NCI-H1694 treated with DMSO at 0.1 percent for 48 hours (cell line): Measurements from ENCODE around the gene USP48.

Experiments used
- DNase-seq: peaks from one replicate; lab custom pipeline; 2025; lab: John Stamatoyannopoulos, UW

Gene USP48

GRCh38 chr1:21749109-21749508, 33.8 kb downstream of the USP48 start:
- DNase-seq: peak; percentile 62

DNA sequence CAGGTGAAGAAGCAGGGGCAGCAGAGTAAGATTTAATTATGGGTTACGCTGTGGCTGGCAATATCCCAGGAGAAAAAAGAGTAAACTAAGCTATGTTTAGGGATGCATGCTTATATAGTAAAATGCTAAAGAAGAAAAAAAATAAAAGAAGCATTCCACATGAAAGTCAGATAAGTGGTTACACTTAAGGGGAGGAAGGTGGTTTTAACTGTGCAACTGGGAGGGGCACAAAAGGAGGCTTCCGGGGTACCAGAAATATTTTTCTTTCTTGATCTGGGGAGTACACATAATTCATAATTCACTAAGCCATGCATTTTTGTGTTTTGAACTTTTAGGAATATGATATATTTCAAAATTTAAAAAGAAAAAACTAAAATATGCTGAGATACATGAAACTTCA, 39.5 kb downstream of the USP48 start:
- no peak for DNase-seq

DNA sequence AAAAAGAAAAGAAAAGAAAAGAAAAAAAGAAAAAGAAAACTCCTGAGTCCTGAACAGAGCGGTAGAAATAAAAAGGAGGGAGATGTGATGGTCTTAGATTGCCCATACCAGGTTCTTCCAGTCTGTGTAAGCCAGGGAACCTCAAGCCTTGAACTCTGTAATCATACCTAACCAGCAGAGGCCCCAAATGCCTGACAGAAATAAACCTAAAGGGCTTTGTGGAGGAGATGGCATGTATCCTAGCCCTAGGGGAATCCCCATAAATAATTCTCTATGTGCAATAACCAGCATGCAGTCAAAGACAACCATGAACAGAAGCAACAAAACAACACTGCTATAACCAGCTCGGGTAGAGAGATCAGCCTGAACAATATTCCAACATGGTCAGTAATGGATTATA, 40.4 kb downstream of the USP48 start:
- DNase-seq: no peak

- DNase-seq: no peak
These were observed 41.7 kb downstream of the USP48 start for GRCh38 chr1:21741206-21741605.

DNA sequence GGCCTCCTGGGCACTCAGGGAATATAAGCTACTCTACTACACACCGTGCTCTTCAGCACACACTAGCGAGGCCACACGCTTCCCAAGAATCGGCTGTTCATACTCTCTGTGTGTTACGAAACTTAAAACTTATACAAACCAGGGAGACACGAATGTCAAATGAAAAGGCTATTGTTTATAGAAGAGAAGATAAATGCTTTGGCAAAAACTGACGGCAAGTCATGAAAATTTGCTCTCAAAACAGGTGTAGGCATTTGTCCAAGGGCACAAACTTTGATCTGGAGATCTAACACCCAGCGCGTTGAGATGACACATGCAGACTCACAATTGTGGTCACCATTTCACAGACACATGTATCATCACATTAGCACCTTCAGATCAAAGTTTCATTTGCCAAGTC, 46.1 kb downstream of the USP48 start:
- DNase-seq: no peak

GRCh38 chr1:21736011-21736410, 46.9 kb downstream of the USP48 start:
- DNase-seq: no peak

DNA sequence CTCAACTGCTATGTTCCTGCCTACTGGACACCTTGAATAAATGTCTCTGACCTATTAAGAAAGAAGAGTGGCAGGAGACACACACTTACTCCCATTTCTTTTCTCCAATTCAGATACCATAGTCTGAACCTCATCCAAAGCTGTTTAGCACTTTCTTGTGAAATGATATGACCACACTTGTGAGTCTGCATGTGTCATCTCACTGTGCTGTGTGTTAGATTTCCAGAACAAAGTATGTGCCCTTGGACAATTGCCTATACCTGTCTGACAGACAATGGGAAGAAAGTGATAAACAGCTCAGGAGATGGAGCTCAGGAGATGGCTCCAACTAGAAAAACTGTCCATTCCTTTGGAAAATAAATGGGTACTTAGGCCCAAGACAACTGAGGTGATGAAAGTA, 48.4 kb downstream of the USP48 start:
- DNase-seq: no peak

GRCh38 chr1:21732664-21733063, 50.3 kb downstream of the USP48 start:
- DNase-seq: no peak

- no peak for DNase-seq
These were observed 57.1 kb downstream of the USP48 start for GRCh38 chr1:21725748-21726392.

DNA sequence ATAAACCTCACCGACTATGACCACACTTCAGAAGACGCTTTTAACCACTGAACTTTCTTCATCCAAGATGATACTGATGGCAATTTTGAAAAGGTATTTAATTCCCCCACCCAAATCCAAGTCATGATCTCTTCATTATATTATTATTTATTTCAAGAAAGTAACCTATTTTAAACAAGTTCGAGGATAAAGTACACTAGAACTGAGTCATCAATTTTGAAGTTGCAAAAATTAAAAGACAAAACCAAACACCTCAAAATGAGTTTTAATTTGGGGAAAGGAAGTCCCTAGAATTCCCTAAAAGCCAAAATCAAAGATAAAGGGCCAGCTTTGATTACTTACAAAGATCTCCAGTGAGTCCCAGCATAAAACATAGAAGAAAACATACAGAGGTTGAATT, 58.4 kb downstream of the USP48 start:
- no peak for DNase-seq

GRCh38 chr1:21724098-21724497, 58.9 kb downstream of the USP48 start:
- no peak for DNase-seq

DNA sequence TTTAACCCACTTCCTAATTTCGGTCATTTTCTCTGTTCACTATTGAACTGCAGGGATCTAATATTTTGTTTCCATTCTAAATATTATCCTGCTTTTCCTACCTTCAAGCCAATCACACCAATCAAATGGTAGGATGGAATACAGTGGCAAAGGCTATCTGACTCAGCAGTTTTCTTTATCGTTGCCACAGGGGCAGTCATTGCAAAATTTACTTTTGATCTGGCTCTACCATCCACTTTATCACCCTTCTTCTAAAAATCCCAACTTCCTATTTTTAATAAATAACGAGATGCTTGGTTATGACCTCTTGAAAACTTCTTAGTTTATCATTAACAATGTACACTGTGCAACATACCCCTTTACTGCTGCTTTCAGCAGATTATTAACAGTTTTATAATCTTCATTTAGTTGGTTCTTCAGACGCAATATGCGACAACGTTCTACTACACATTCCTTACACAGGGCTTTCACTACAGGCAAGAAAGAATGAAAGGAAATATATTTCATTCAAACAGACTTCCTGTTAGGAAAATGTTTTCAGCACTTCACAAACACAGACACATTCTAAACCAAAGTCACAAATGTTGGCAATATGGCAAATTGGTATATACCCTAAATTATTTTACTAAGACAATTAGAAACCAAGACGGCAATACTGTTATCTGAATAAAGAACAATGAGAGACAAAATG, 61.5 kb downstream of the USP48 start:
- DNase-seq: no peak

- DNase-seq: no peak
These were observed 66.8 kb downstream of the USP48 start for GRCh38 chr1:21716169-21716568.

DNA sequence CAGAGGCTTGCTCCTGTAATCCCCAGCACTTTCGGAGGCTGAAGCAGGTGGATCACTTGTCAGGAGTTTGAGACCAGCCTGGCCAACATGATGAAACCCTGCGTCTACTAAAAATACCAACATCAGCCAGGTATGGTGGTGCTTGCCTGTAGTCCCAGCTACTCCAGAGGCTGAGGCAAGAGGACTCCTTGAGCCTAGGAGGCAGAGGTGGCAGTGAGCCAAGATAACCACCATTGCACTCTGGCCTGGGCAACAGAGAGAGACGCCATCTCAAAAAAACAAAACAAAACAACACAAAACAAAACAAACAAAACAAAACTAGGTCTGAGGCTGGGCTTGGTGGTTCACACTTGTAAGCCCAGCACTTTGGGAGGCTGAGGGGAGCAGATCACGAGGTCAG, 75.1 kb downstream of the USP48 start:
- no peak for DNase-seq

GRCh38 chr1:21707086-21707840, 75.7 kb downstream of the USP48 start:
- DNase-seq: no peak

- no peak for DNase-seq
These were observed 76.7 kb downstream of the USP48 start for GRCh38 chr1:21706151-21706835.

DNA sequence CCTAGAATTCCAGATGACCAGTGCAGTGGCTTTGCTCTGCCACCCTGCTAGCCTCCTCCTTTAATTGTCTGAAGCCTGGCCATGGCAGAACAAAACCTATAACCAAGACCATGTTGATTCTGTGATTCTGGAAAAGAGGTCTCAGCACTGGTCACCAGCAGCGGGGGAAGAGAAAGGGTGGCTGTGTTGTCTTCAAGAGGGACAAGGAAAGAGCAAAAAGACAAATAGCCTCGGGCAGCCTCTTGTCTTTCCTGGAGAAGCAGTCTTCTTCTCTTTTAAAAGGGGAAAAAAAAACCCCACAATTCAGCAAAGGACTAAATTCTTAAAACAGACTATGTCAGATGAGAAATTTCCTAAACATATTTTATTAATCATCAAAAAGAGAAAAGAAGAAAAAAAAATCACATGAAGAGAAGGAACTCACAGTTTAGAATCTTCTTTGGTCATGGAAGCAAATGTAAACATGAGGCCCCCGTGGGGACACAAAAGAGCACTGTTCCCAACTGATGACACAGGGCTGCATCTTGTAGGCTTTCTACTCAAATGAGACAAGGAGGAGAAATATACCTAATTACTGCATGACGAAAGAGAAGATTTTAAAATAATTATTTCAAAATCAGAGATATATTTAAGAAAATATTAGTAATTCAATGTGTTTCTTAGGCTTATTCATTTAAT, 77.5 kb downstream of the USP48 start:
- no peak for DNase-seq

DNA sequence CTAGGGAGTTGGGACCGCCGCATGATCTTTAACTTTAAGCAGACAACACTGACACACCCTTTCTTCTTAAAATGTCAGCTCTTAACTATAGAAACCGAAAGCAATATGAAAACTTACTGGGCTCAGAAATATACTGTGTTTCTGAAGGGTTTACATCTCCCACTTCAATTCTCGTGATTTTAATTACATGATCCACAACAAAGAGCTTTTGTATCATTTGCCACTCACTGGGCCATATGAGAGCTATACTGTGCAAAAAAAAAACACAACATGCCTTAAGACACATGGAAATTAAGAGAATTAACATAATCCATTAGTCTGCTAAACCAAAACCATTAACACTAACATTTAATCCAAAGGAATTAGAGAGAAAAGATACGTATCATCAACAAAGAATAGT, 78.8 kb downstream of the USP48 start:
- DNase-seq: no peak

GRCh38 chr1:21703318-21703963, 79.5 kb downstream of the USP48 start:
- peak; percentile 8 for DNase-seq

DNA sequence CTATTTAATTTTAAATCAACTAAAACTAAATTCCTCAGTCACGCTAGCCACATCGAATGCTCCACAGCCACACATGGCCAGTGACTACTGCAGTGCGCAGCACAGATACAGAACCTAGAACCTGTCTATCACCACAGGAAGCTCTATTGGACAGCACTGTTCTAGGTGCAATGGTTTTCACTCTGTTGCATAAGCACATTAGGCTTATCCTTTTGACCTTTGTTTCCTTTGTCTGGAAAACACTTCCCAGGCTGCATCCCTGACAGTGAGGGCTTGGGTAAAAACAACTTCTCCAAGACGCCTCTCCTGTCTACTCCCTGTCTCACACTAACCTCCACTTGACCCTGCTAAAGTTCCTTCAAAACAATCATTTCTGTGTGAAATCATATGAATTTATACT, 80.2 kb downstream of the USP48 start:
- no peak for DNase-seq

- DNase-seq: no peak
These were observed 81.5 kb downstream of the USP48 start for GRCh38 chr1:21701401-21701800.

DNA sequence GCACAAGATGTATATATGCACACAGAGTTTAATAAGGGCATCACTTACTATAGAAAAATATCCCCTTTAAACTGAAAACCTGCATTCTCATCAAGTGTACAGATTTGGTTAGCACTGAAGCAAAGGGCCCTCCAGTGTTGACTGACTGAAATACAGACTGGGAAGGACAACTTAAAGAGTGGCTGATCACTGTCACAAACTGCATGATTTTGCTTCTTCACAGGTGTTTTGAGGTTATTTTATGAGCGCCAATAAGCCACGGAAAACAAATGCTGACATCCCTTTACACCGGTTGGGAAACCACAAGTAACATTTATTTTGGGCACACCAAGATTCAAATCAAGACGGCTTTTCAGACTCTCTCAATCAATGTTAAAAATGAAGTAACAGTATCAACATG, 82.9 kb downstream of the USP48 start:
- no peak for DNase-seq
